ENCODE results near the gene PEX26. TPM values are rescaled to one million over a fixed set of nuclear protein-coding genes. Genes with fewer than 3 reads are reported as not detected.

The PEX26 gene
- total and polyA plus RNA-seq, 2 experiments from 2014 or later: 4.0 to 48.9 TPM

DNA sequence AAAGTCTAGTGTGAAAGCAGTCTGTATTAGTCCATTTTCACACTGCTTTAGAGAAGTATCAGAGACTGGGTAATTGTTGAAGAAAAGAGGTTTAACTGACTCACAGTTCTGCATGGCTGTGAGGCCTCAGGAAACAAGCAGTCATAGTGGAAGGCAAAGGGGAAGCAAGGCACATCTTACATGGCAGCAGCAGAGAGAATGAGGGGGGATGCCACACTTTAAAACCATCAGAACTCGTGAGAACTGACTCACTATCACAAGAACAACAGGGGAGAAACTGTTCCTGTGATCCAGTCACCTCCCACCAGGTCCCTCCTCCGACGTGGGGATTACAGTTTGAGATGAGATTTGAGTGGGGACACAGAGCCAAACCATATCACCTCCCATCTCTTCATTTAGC lies 19.0 kb downstream of the PEX26 start (continued):
- TF ChIP-seq, protein P1, sequence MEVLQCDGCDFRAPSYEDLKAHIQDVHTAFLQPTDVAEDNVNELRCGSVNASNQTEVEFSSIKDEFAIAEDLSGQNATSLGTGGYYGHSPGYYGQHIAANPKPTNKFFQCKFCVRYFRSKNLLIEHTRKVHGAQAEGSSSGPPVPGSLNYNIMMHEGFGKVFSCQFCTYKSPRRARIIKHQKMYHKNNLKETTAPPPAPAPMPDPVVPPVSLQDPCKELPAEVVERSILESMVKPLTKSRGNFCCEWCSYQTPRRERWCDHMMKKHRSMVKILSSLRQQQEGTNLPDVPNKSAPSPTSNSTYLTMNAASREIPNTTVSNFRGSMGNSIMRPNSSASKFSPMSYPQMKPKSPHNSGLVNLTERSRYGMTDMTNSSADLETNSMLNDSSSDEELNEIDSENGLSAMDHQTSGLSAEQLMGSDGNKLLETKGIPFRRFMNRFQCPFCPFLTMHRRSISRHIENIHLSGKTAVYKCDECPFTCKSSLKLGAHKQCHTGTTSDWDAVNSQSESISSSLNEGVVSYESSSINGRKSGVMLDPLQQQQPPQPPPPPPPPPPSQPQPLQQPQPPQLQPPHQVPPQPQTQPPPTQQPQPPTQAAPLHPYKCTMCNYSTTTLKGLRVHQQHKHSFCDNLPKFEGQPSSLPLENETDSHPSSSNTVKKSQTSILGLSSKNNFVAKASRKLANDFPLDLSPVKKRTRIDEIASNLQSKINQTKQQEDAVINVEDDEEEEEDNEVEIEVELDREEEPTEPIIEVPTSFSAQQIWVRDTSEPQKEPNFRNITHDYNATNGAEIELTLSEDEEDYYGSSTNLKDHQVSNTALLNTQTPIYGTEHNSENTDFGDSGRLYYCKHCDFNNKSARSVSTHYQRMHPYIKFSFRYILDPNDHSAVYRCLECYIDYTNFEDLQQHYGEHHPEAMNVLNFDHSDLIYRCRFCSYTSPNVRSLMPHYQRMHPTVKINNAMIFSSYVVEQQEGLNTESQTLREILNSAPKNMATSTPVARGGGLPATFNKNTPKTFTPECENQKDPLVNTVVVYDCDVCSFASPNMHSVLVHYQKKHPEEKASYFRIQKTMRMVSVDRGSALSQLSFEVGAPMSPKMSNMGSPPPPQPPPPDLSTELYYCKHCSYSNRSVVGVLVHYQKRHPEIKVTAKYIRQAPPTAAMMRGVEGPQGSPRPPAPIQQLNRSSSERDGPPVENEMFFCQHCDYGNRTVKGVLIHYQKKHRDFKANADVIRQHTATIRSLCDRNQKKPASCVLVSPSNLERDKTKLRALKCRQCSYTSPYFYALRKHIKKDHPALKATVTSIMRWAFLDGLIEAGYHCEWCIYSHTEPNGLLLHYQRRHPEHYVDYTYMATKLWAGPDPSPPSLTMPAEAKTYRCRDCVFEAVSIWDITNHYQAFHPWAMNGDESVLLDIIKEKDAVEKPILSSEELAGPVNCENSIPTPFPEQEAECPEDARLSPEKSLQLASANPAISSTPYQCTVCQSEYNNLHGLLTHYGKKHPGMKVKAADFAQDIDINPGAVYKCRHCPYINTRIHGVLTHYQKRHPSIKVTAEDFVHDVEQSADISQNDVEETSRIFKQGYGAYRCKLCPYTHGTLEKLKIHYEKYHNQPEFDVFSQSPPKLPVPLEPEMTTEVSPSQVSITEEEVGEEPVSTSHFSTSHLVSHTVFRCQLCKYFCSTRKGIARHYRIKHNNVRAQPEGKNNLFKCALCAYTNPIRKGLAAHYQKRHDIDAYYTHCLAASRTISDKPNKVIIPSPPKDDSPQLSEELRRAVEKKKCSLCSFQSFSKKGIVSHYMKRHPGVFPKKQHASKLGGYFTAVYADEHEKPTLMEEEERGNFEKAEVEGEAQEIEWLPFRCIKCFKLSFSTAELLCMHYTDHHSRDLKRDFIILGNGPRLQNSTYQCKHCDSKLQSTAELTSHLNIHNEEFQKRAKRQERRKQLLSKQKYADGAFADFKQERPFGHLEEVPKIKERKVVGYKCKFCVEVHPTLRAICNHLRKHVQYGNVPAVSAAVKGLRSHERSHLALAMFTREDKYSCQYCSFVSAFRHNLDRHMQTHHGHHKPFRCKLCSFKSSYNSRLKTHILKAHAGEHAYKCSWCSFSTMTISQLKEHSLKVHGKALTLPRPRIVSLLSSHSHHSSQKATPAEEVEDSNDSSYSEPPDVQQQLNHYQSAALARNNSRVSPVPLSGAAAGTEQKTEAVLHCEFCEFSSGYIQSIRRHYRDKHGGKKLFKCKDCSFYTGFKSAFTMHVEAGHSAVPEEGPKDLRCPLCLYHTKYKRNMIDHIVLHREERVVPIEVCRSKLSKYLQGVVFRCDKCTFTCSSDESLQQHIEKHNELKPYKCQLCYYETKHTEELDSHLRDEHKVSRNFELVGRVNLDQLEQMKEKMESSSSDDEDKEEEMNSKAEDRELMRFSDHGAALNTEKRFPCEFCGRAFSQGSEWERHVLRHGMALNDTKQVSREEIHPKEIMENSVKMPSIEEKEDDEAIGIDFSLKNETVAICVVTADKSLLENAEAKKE (CRISPR knock-in tag; IDR thresholded peaks at IDR 0.05): no peak
- no peak for TF ChIP-seq ETS1 (IDR thresholded peaks at IDR 0.05)
- no peak for TF ChIP-seq CTCF (conservative IDR thresholded peaks at IDR 0.05; ENCODE audit: low read depth in 2 of 2)

DNA sequence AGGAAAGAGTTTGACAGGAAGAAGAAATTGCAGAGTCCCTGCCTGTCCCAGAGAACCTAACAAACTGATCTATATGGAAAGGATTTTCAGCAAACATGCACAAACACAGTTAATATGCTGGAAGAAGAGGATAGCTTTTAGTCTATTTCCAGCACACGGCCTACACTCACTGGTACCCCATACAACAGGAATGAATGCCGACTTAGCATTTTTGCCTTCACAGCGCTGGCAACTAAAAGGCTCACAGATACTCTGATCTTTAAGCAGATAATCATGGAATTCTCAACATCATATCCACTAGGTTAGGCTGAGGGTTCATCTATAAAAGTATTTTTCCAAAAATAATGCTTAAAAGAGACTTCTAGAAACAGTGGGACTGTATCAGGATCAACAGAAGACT lies 23.0 kb downstream of the PEX26 start:
- Mint-ChIP-seq H3K27me3 (ENCODE audit: insufficient read depth, low read depth, poor library complexity) (peaks cover 4% of the 10 kb centered on the region), H3K4me3 (no peak overlapping the region), H3K9me3 (peaks cover 13% of the 10 kb centered on the region), H3K36me3 (ENCODE audit: low read depth) (peaks cover 18% of the 10 kb centered on the region), H3K4me1 (no peaks in the 10 kb centered on the region), H3K27ac (no peak overlapping the region)
- no peaks in the 10 kb centered on the region for H3K36me3 ChIP-seq (ENCODE audit: insufficient read depth)
- H3K27ac ChIP-seq (ENCODE audit: low read depth): no peak overlapping the region
- H3K4me3 ChIP-seq: no peak overlapping the region
- H3K9me2 ChIP-seq (ENCODE audit: insufficient read depth): no peaks in the 10 kb centered on the region
- H3K4me1 ChIP-seq (ENCODE audit: insufficient read depth): no peaks in the 10 kb centered on the region
- DNase-seq (ENCODE audit: low spot score): no peak
- no peak overlapping the region for H2AFZ ChIP-seq
- no peaks in the 10 kb centered on the region for H3F3A ChIP-seq (replicated peaks; ENCODE audit: low read depth)
- TF ChIP-seq EZH2 (IDR thresholded peaks at IDR 0.05; ENCODE audit: low read depth, unreplicated experiment) (no peak), CTCF (conservative IDR thresholded peaks at IDR 0.05; ENCODE audit: low read depth in 2 of 2) (no peak), JUNB (IDR thresholded peaks at IDR 0.05; ENCODE audit: unreplicated experiment) (no peak), CREB1 (CRISPR knock-in tag; IDR thresholded peaks at IDR 0.05; ENCODE audit: low read depth) (no peak), POLR2AphosphoS5 (IDR thresholded peaks at IDR 0.05; ENCODE audit: low read depth) (no peak), ZNF331 (CRISPR knock-in tag; IDR thresholded peaks at IDR 0.05; ENCODE audit: low read depth) (no peak), STAT1 (IDR thresholded peaks at IDR 0.05; ENCODE audit: unreplicated experiment) (no peak)
- ATAC-seq: no peak
- H4K20me1 ChIP-seq (replicated peaks; ENCODE audit: insufficient read depth): no peaks in the 10 kb centered on the region
- H3K27me3 ChIP-seq (ENCODE audit: insufficient read depth): no peaks in the 10 kb centered on the region
- no peak overlapping the region for H3K4me2 ChIP-seq
- no peaks in the 10 kb centered on the region for H3K79me2 ChIP-seq (replicated peaks; ENCODE audit: insufficient read depth)

Measured in GM23338 (cell line).